ENCODE measurements around the gene ADAMTSL1. TPM values are rescaled to one million over a fixed set of nuclear protein-coding genes. Genes with fewer than 3 reads are reported as not detected.
A peak's percentile ranks its signal among the peaks of the same experiment; 100 is the strongest.

The ADAMTSL1 gene
- total and polyA plus RNA-seq, 5 donors from 2014 or later = not detected

DNA sequence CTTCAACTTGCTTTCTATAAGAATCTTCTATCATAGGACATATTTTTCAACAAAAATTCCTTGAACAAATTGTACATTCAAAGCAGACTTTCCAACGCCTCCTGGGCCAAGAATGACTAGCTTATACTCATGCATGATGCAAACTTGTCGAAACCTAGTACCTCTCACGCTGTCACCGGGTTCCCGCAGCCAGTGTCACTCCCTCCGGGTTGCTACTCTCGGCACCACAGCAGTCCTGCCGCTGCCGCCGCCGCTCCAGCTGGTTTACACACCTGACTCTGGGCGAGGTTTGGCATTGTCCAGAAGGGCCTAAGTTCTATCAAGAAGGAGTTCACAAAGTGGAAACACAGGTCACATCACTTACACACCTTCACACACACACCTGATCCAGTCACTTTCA is 244.4 kb downstream of the ADAMTSL1 start:
- ATAC-seq (ENCODE audit: low read depth in 2 of 2) (no peak), DNase-seq (no peak)
- Mint-ChIP-seq H3K27me3 (no peaks in the 10 kb centered on the region), H3K9me3 (no peaks in the 10 kb centered on the region), H3K4me3 (no peak overlapping the region), H3K36me3 (no peaks in the 10 kb centered on the region), H3K4me1 (no peaks in the 10 kb centered on the region), H3K27ac (peak overlapping the region in 1 of 3 donors; percentile 4)
- no peaks in the 10 kb centered on the region for H3K9me3 ChIP-seq (ENCODE audit: control insufficient read depth in 2 of 2, low read length in 2 of 2)
- H3K27ac ChIP-seq (ENCODE audit: insufficient read depth, low read length, poor library complexity, severe bottlenecking) = no peak overlapping the region
- no peaks in the 10 kb centered on the region for H3K27me3 ChIP-seq (ENCODE audit: control insufficient read depth, insufficient read depth, low read length)
- no peaks in the 10 kb centered on the region for H3K36me3 ChIP-seq (ENCODE audit: control insufficient read depth, insufficient read depth, low read length)
- no peaks in the 10 kb centered on the region for H3K4me1 ChIP-seq (ENCODE audit: control insufficient read depth, insufficient read depth, low read length, poor library complexity, severe bottlenecking)
- H3K4me3 ChIP-seq (ENCODE audit: low read depth, low read length) = no peak overlapping the region

DNA sequence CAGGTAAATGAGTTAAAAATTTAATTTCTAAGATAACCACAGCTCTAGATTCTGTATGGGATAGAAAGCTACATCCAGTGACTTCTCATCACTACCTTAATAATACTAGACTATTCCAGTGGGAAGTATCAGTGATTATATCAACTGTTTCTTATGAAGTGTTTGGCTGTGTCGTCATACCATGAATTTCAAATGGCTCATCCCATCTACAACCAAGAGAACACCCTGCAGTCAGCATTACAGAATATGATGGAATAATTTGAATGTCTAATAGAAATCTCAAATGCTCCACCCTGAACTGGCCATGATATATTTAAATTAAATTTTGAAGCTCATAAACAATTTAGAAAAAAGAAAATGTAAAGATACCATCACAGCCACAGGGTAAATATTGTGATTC is 245.0 kb downstream of the ADAMTSL1 start:
- no peaks in the 10 kb centered on the region for H3K9me3 ChIP-seq (ENCODE audit: control insufficient read depth in 2 of 2, low read length in 2 of 2)
- no peak overlapping the region for H3K27ac ChIP-seq (ENCODE audit: insufficient read depth, low read length, poor library complexity, severe bottlenecking)
- Mint-ChIP-seq H3K27me3 (no peaks in the 10 kb centered on the region), H3K36me3 (no peaks in the 10 kb centered on the region), H3K4me1 (no peaks in the 10 kb centered on the region), H3K9me3 (no peaks in the 10 kb centered on the region), H3K4me3 (no peak overlapping the region), H3K27ac (no peak overlapping the region)
- DNase-seq = no peak
- ATAC-seq (ENCODE audit: low read depth in 2 of 2) = no peak
- H3K4me3 ChIP-seq (ENCODE audit: low read depth, low read length) = no peak overlapping the region
- no peaks in the 10 kb centered on the region for H3K27me3 ChIP-seq (ENCODE audit: control insufficient read depth, insufficient read depth, low read length)
- no peaks in the 10 kb centered on the region for H3K4me1 ChIP-seq (ENCODE audit: control insufficient read depth, insufficient read depth, low read length, poor library complexity, severe bottlenecking)
- H3K36me3 ChIP-seq (ENCODE audit: control insufficient read depth, insufficient read depth, low read length) = no peaks in the 10 kb centered on the region

DNA sequence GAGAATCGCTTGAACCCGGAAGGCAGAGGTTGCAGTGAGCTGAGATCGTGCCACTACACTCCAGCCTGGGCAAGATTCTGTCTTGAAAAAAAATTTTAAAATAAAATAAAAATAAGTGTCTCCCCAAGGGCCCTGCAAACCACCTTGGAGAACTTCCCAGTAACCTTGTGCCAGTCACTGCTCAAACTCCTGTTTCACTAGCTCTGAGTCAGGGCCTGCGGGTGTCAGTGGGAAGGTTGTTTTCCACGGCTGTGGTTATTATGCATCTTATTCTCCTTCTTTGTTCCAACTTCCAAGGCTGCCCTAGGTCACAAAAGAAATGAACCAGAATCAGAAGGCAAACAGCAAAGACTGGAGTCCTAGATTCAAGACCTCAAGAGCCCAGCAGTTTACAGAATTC is 246.7 kb downstream of the ADAMTSL1 start:
- H3K4me1 Mint-ChIP-seq = no peaks in the 10 kb centered on the region
- H3K27me3 ChIP-seq (ENCODE audit: control insufficient read depth, insufficient read depth, low read length) = no peaks in the 10 kb centered on the region
- no peaks in the 10 kb centered on the region for H3K4me1 ChIP-seq (ENCODE audit: control insufficient read depth, insufficient read depth, low read length, poor library complexity, severe bottlenecking)
- no peaks in the 10 kb centered on the region for H3K9me3 ChIP-seq (ENCODE audit: control insufficient read depth in 2 of 2, low read length in 2 of 2)
- no peak overlapping the region for H3K27ac Mint-ChIP-seq
- H3K9me3 Mint-ChIP-seq = no peaks in the 10 kb centered on the region
- H3K4me3 Mint-ChIP-seq = no peak overlapping the region
- no peaks in the 10 kb centered on the region for H3K36me3 ChIP-seq (ENCODE audit: control insufficient read depth, insufficient read depth, low read length)
- DNase-seq = no peak
- H3K4me3 ChIP-seq (ENCODE audit: low read depth, low read length) = no peak overlapping the region
- no peak for ATAC-seq (ENCODE audit: low read depth in 2 of 2)
- no peak overlapping the region for H3K27ac ChIP-seq (ENCODE audit: insufficient read depth, low read length, poor library complexity, severe bottlenecking)
- no peaks in the 10 kb centered on the region for H3K27me3 Mint-ChIP-seq
- no peaks in the 10 kb centered on the region for H3K36me3 Mint-ChIP-seq

DNA sequence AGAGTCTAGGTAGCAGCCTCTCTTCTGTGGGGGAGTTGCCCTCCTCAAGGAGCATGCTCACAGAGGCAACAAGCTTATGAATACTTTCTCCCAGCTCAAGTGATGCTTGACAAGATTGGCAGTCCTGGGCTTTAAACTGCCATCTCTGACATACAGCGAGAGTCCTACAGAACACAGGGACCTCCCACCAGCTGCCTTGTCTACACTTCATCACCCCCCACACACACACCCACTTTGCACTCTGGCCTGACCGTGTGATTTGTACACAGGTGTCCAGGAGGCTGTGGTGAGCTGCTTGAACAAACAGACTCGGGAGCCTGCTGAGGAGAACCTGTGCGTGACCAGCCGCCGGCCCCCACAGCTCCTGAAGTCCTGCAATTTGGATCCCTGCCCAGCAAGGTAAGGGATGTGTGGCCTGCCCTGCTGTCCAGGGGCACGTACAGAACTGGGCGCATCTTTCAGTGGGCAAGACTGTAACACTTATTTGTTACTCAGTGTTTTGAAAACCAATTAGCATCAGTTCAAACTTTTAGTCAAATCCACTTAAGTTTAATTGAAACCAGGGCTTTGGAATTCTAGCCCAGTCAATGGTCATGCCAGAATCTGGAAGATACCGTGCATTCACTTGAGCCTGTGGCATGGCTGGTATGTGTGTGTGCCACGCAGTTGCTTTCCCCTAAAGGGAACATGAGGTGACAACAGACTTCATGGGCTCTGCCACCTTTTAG is 247.5 kb downstream of the ADAMTSL1 start:
- Mint-ChIP-seq H3K9me3 (no peaks in the 10 kb centered on the region), H3K27me3 (no peaks in the 10 kb centered on the region), H3K4me3 (no peak overlapping the region), H3K36me3 (no peaks in the 10 kb centered on the region), H3K4me1 (no peaks in the 10 kb centered on the region), H3K27ac (no peak overlapping the region)
- no peak for DNase-seq
- Histone ChIP-seq H3K27me3 (ENCODE audit: control insufficient read depth, insufficient read depth, low read length) (no peaks in the 10 kb centered on the region), H3K9me3 (ENCODE audit: control insufficient read depth in 2 of 2, low read length in 2 of 2) (no peaks in the 10 kb centered on the region), H3K4me3 (ENCODE audit: low read depth, low read length) (no peak overlapping the region), H3K27ac (ENCODE audit: insufficient read depth, low read length, poor library complexity, severe bottlenecking) (no peak overlapping the region), H3K36me3 (ENCODE audit: control insufficient read depth, insufficient read depth, low read length) (no peaks in the 10 kb centered on the region), H3K4me1 (ENCODE audit: control insufficient read depth, insufficient read depth, low read length, poor library complexity, severe bottlenecking) (no peaks in the 10 kb centered on the region)
- ATAC-seq (ENCODE audit: low read depth in 2 of 2) = no peak

DNA sequence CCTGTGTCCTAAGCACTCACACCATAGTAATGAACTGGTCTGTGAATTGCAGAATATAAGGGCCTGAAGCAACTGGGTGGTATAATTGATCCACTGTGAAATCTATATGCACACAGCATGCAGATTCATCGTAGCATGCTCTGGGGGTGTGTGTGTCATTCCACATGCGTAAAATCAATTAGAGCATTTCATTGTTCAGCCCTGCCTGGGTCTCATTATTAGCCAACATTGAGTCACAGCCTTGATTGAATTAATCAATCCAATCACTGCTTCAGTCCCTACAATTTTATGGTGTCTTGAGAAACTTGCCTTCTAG is 248.0 kb downstream of the ADAMTSL1 start:
- H3K4me1 Mint-ChIP-seq = no peaks in the 10 kb centered on the region
- no peak overlapping the region for H3K27ac ChIP-seq (ENCODE audit: insufficient read depth, low read length, poor library complexity, severe bottlenecking)
- no peak overlapping the region for H3K27ac Mint-ChIP-seq
- no peaks in the 10 kb centered on the region for H3K36me3 ChIP-seq (ENCODE audit: control insufficient read depth, insufficient read depth, low read length)
- no peaks in the 10 kb centered on the region for H3K36me3 Mint-ChIP-seq
- DNase-seq (no peak), ATAC-seq (ENCODE audit: low read depth in 2 of 2) (no peak)
- no peaks in the 10 kb centered on the region for H3K27me3 ChIP-seq (ENCODE audit: control insufficient read depth, insufficient read depth, low read length)
- no peak overlapping the region for H3K4me3 ChIP-seq (ENCODE audit: low read depth, low read length)
- no peaks in the 10 kb centered on the region for H3K27me3 Mint-ChIP-seq
- H3K4me1 ChIP-seq (ENCODE audit: control insufficient read depth, insufficient read depth, low read length, poor library complexity, severe bottlenecking) = no peaks in the 10 kb centered on the region
- H3K9me3 ChIP-seq (ENCODE audit: control insufficient read depth in 2 of 2, low read length in 2 of 2) = no peaks in the 10 kb centered on the region
- H3K4me3 Mint-ChIP-seq = no peak overlapping the region
- H3K9me3 Mint-ChIP-seq = no peaks in the 10 kb centered on the region

DNA sequence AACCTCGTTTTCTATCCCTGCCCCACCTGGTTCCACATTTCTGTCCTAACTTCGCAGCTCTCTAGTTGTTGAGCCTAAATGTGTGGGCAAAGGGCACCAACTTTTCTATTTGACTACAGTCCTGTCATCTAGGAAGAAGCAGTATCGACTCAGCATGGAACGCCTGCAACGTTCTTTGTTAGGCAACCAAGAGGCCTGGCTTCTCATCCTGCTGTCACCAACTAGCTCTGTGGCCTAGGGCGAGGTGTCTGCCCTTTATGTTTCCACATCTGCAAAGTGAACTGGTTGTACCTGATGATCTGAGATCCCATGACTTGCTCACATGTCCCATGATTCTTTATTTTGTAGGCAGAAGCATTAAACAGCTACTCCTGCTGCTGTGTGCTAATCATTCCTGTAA is 248.9 kb downstream of the ADAMTSL1 start:
- no peak overlapping the region for H3K27ac ChIP-seq (ENCODE audit: insufficient read depth, low read length, poor library complexity, severe bottlenecking)
- H3K9me3 ChIP-seq (ENCODE audit: control insufficient read depth in 2 of 2, low read length in 2 of 2) = no peaks in the 10 kb centered on the region
- H3K4me3 ChIP-seq (ENCODE audit: low read depth, low read length) = no peak overlapping the region
- ATAC-seq (ENCODE audit: low read depth in 2 of 2) = no peak
- Mint-ChIP-seq H3K36me3 (no peaks in the 10 kb centered on the region), H3K4me3 (no peak overlapping the region), H3K27me3 (no peaks in the 10 kb centered on the region), H3K9me3 (no peaks in the 10 kb centered on the region), H3K4me1 (no peaks in the 10 kb centered on the region), H3K27ac (no peak overlapping the region)
- H3K36me3 ChIP-seq (ENCODE audit: control insufficient read depth, insufficient read depth, low read length) = no peaks in the 10 kb centered on the region
- no peak for DNase-seq
- H3K27me3 ChIP-seq (ENCODE audit: control insufficient read depth, insufficient read depth, low read length) = no peaks in the 10 kb centered on the region
- H3K4me1 ChIP-seq (ENCODE audit: control insufficient read depth, insufficient read depth, low read length, poor library complexity, severe bottlenecking) = no peaks in the 10 kb centered on the region

DNA sequence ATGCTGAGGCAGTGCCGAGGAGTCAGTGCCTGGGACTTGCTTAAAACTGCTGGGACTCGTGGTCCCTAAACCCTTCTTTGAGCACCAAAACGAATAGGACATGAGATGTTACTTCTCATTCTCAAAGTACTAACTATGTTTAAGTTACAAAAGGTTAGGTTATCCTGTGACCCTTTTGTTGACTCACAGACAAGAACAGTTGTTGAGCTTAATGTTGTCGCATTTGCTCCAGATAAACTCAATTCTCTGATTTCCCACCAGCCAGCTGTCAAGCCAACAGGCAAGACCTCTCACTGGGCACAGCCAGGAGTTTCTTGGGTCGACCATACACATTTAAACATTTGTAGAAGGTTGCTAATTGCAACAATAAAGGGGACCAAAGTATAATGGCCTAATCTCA is 249.4 kb downstream of the ADAMTSL1 start:
- DNase-seq (no peak), ATAC-seq (ENCODE audit: low read depth in 2 of 2) (no peak)
- no peaks in the 10 kb centered on the region for H3K4me1 Mint-ChIP-seq
- no peaks in the 10 kb centered on the region for H3K4me1 ChIP-seq (ENCODE audit: control insufficient read depth, insufficient read depth, low read length, poor library complexity, severe bottlenecking)
- H3K4me3 ChIP-seq (ENCODE audit: low read depth, low read length) = no peak overlapping the region
- no peak overlapping the region for H3K27ac ChIP-seq (ENCODE audit: insufficient read depth, low read length, poor library complexity, severe bottlenecking)
- H3K27me3 ChIP-seq (ENCODE audit: control insufficient read depth, insufficient read depth, low read length) = no peaks in the 10 kb centered on the region
- no peak overlapping the region for H3K27ac Mint-ChIP-seq
- no peaks in the 10 kb centered on the region for H3K36me3 Mint-ChIP-seq
- H3K27me3 Mint-ChIP-seq = no peaks in the 10 kb centered on the region
- H3K9me3 Mint-ChIP-seq = no peaks in the 10 kb centered on the region
- no peaks in the 10 kb centered on the region for H3K36me3 ChIP-seq (ENCODE audit: control insufficient read depth, insufficient read depth, low read length)
- no peak overlapping the region for H3K4me3 Mint-ChIP-seq
- no peaks in the 10 kb centered on the region for H3K9me3 ChIP-seq (ENCODE audit: control insufficient read depth in 2 of 2, low read length in 2 of 2)

DNA sequence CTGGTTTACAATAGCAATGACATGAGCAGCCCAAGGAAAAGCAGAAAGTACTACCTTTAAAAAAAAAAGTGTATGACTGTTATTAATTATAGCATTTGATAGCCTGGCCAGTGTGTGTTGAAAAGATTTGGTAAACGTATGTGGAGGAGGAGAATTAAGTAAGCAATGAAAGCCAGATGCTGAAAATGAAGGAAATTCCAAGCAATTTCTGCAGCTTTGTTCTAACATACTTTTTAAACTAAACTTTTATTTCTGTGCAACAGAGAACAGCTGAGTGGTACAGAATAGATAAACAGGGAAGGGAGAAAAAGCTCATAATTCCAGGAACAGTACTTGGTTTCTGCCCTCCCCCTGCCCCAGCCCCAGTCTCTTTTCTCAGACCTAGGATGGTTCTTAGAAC is 252.6 kb downstream of the ADAMTSL1 start:
- Histone ChIP-seq H3K9me3 (ENCODE audit: control insufficient read depth in 2 of 2, low read length in 2 of 2) (no peaks in the 10 kb centered on the region), H3K4me3 (ENCODE audit: low read depth, low read length) (no peak overlapping the region), H3K27me3 (ENCODE audit: control insufficient read depth, insufficient read depth, low read length) (no peaks in the 10 kb centered on the region), H3K36me3 (ENCODE audit: control insufficient read depth, insufficient read depth, low read length) (no peaks in the 10 kb centered on the region), H3K27ac (ENCODE audit: insufficient read depth, low read length, poor library complexity, severe bottlenecking) (no peak overlapping the region), H3K4me1 (ENCODE audit: control insufficient read depth, insufficient read depth, low read length, poor library complexity, severe bottlenecking) (no peaks in the 10 kb centered on the region)
- no peak overlapping the region for H3K27ac Mint-ChIP-seq
- H3K27me3 Mint-ChIP-seq = no peaks in the 10 kb centered on the region
- no peaks in the 10 kb centered on the region for H3K4me1 Mint-ChIP-seq
- H3K36me3 Mint-ChIP-seq = no peaks in the 10 kb centered on the region
- H3K9me3 Mint-ChIP-seq = no peaks in the 10 kb centered on the region
- no peak overlapping the region for H3K4me3 Mint-ChIP-seq
- no peak for DNase-seq
- ATAC-seq (ENCODE audit: low read depth in 2 of 2) = no peak
